SKM-1 treated with dmso at 0.1 percent for 144 hours (cell line): ENCODE data around the gene NXNL2.

ENCODE experiments used
- DNase-seq: peaks from one replicate; lab custom pipeline; 2025; ENCODE audit not compliant: unreplicated experiment; lab: John Stamatoyannopoulos, UW

NXNL2 gene

DNA sequence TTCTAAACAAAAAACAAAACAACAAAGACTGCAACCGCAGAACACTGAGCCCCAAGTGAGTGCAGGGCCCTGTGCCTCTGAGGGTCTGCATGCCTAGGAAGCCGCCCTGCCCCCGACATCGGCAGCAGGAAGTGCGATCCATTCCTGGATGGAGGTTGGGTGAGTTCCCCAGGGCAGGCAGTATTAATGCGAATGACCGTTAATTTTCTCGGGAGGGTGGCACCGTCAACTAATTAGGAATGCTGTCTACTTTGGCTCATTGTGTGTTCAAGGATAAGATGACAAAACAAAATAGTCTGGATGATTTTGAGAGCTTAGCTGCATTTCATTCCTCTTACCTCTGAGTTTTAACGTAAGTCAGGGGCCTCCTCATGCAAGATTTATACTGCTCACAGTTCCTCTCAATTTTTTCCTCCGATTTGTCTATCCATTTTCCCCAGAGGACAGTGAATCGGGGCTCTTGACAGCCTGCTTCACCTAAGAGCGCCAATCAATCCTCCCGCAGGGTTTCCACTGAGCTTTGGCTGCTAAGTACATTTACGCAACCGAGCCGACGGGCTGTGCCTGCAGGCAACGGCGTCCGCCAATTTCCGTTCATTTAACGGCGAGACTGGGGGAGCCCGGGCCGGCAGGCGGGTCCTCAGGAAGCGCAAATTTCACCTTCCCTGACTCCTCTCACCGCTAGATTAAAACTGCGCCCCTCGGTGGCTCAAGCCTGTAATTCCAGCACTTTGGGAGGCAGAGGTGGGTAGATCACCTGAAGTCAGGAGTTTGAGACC, 2.9 kb upstream of the NXNL2 start:
- DNase-seq, result no peak

GRCh38 chr9:88533951-88534455, 975 bp upstream of the NXNL2 start:
- peak; percentile 8 for DNase-seq

GRCh38 chr9:88535226-88536022, 446 bp downstream of the NXNL2 start:
- no peak for DNase-seq

GRCh38 chr9:88536023-88536324, 996 bp downstream of the NXNL2 start:
- DNase-seq, result no peak

- DNase-seq, result no peak
Measured at GRCh38 chr9:88536951-88537760, 2.2 kb downstream of the NXNL2 start.

GRCh38 chr9:88537761-88538091, 2.7 kb downstream of the NXNL2 start:
- DNase-seq, result peak; percentile 62

DNA sequence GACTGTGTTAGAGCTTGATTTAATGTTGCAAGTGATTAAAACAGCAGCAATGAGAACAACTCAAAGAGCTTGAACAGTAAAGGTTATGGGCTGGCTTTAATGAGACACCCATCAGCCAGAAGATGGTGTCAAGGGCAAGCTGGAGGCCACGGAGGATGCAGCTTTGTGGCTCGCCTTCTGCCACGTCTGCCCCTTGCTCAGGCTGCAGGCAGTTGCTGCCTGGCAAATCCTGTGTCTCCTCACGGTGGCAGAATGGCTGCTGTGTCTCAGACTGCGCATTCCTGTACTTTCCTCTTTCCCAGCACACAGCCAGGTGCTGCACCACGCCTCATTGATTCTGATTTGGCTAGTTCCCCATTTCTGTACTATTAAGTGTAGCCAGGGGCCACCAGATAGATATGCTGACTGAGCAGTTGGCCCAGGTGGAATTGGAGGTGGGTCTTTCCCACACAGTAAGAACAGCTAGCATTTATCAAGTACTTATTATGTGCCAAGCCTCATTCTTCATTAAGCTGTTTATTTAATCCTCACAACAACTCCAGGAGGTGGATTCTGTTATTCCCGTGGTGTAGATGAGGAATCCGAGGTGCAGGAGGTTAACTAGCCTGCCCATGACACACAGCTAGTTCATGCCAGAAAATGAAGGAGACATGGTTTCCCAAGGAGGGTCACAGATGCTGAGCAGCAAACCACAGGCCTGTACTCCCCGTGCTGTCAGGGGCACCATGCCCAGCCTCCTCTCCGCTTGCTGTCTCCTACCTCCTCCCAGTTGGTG, 3.5 kb downstream of the NXNL2 start:
- no peak for DNase-seq

DNA sequence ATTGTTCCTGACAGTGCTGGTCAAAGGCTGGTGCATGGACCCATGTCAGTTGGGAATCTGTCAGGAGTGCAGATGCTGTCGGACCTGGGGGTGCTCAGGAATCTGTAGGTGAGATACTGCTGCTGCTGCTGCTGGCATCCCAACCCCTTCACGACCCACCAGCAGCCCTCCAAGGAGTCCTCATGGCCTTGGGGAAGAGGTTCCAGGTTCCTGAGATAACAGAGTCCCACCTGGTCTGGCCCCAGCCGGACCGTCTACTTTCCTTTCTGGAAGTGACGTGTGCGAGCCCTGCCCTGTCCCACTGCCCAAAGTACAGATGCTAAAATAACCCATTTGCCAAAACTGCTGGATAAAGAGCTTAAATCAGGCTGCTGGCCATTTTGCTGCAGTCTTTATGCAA, 4.3 kb downstream of the NXNL2 start:
- DNase-seq, result no peak

GRCh38 chr9:88540251-88540763, 5.3 kb downstream of the NXNL2 start:
- no peak for DNase-seq

DNA sequence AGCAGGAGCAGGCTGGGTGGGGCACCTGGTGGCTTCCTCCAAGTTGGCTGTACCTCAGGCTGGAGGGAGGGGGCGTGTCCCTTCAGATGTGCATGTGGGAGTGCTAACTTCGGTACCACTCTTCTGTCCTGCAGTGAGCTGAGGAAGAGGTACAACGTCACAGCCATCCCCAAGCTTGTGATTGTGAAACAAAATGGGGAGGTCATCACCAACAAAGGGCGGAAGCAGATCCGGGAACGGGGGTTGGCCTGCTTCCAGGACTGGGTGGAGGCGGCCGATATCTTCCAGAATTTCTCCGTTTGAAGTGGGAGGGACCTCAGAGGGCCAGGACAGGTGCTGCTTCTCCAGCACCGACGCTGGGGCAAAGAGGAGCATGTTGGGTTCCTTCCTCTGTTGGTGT, 9.3 kb downstream of the NXNL2 start:
- peak; percentile 42 for DNase-seq

GRCh38 chr9:88551546-88552137, 16.7 kb downstream of the NXNL2 start:
- DNase-seq, result no peak

- no peak for DNase-seq
Measured at GRCh38 chr9:88553350-88553749, 18.4 kb downstream of the NXNL2 start.

DNA sequence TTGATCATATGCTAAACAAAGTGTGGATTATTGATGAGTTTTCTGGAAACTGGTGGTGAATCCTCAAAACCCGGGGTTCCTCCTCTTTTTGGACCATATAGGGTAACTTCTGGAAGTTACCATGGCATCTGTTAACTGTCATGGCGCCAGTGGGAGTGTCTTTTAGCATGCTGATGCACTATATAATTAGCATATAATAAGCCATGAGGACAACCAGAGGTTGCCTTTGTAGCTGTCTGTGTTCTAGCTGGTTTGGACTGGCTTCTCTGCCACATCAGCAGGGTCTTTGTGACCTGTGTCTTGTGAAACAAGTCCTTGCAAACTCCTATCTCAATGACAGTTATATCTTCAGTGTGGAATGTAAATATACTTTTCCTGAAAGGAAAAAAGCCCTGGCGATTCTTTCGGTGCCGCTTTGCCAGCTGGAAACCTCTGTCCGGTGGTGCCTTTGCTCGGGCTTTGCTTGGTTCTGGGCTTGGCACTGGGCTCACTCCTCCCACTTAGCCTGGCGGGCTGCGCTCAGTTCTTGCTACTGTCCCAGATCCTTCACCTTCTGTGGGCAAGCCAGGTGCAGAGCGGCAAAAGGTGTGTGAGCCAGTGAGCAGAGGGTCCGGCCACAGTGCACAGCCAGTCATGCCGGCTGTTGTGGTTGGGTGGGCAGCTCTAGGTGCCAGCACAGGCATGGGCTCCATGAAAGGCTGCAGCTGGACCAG, 20.4 kb downstream of the NXNL2 start:
- no peak for DNase-seq

- no peak for DNase-seq
Measured at GRCh38 chr9:88559661-88560060, 24.7 kb downstream of the NXNL2 start.

GRCh38 chr9:88567870-88568269, 32.9 kb downstream of the NXNL2 start:
- DNase-seq, result no peak

DNA sequence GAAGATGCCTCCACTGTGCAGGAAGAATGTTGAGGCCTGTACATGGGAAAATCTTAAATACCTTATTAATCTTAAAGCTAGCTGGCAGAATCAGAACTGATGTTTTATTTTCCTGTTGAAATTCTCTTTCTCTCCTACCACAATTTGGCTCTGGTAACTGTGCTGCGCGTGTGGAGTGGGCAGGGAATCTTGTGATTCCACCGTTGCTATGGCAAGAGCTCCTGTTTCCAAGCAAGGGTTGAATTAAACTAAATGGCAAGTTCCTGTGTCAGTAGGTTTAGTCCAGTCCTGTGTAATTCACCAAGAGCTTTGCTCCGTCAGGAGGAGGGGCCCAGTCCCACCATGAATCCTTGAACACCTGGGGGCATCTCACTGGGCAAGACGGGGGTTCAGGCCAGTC, 36.4 kb downstream of the NXNL2 start:
- DNase-seq, result no peak

GRCh38 chr9:88572684-88573083, 37.7 kb downstream of the NXNL2 start:
- DNase-seq, result no peak

GRCh38 chr9:88574953-88575352, 40.0 kb downstream of the NXNL2 start:
- no peak for DNase-seq

GRCh38 chr9:88577256-88578120, 42.5 kb downstream of the NXNL2 start:
- DNase-seq, result no peak
